Muscle of back (tissue), 11 donors: ENCODE data around the gene ZCCHC8. TPM values are rescaled to one million over a fixed set of nuclear protein-coding genes. Genes with fewer than 3 reads are reported as not detected.

Source experiments
- DNase-seq, 3 donors: peaks; one replicate each; pipeline versions ENCODE4 v3.0.0 to v3.0.0-alpha.2; 2013
- polyA plus RNA-seq, 10 donors: library from polyadenylated mRNA; unstranded; fragments of 120-200 nt; gene quantifications; one replicate each; pipeline ENCODE4 v1.2.1, GENCODE V29; 2013; ENCODE audit not compliant: insufficient read length in 10 of 10

Gene ZCCHC8
- polyA plus RNA-seq, 10 donors: 17.7 to 38.3 (median 24.7) TPM

DNA sequence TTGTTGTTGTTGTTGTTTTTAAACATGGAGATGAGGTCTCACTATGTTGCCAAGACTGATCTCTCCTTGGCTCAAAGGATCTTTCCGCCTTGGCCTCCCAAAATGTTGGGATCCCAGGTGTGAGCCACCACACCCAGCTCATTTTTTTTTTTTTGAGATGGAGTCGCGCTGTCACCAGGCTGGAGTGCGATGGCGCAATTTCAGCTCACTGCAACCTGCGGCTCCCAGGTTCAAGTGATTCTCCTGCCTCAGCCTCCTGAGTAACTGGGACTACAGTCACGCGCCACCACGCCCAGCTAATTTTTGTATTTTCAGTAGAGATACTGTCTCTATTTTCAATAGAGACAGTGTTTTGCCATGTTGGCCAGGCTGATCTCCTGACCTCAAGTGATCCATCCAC is 73.3 kb downstream of the ZCCHC8 start:
- DNase-seq: no peak

DNA sequence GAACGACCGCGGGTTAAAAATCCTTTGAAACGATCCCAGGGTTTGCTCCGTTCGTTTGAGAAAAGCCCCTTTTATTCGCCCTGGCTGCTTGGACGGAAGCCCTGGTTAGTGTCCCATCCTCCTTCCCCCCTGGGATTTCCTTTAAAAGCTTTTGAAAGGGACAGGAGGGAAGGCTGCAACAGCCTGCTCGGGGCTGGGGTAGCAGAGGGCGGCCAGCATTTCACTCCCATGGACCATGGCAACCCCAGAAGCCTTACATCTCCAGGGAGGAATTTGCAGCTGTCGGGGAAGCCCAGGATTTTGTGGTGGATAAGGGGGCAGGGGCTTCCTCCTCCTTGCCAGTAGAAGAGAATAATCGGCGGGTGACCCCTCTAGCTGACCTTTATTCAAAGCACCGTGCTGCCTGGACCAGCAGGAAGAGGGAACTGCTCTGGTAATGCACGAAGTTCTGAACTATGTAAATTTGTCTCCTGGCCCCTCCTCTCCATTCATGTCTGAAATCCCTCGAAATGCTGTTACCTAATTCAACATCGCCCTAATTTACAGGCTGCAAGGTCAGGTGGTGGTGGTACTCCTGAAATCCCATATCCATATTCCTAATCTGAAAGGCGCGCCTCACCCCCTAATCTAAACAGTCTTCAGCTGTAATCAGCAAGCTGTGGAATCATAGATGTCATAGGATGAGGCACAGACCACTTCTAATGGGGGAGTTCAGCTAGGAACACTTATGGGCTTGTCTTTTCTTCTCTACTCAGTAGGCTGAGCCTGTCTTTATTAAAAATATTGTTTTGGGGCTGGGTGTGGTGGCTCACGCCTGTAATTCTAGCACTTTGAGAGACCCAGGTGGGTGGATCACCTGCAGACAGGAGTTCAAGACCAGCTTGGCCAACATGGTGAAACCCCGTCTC is 77.2 kb downstream of the ZCCHC8 start:
- peak in 2 of 3 donors; percentile 34 to 69 for DNase-seq

DNA sequence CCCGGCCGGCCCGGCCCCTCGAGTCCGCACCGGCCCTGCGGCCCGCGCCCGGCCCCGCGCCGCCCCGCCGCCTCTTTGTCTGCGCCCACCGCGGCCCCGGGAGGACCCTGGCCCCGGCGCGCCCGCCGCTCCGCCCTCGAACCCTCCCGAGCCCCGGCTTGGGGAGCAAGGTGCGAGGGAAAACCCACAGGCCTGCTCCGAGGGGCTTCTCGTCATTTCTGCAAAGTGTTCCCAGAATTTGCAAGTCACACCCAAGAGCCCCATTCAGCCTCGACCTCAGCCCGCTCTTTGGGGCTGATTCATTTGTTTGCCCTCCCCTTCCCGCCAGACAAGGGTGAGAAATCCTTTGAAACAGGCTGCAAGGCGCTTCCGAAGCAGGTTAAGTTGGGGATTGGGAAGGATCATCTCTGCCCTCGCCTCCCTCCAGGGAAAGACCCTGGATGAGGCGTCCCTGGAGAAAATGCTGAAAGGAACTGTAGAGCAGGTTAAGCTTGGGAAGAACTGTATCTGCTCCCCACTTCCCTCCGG is 77.9 kb downstream of the ZCCHC8 start:
- DNase-seq: peak in 2 of 3 donors; percentile 34 to 65

DNA sequence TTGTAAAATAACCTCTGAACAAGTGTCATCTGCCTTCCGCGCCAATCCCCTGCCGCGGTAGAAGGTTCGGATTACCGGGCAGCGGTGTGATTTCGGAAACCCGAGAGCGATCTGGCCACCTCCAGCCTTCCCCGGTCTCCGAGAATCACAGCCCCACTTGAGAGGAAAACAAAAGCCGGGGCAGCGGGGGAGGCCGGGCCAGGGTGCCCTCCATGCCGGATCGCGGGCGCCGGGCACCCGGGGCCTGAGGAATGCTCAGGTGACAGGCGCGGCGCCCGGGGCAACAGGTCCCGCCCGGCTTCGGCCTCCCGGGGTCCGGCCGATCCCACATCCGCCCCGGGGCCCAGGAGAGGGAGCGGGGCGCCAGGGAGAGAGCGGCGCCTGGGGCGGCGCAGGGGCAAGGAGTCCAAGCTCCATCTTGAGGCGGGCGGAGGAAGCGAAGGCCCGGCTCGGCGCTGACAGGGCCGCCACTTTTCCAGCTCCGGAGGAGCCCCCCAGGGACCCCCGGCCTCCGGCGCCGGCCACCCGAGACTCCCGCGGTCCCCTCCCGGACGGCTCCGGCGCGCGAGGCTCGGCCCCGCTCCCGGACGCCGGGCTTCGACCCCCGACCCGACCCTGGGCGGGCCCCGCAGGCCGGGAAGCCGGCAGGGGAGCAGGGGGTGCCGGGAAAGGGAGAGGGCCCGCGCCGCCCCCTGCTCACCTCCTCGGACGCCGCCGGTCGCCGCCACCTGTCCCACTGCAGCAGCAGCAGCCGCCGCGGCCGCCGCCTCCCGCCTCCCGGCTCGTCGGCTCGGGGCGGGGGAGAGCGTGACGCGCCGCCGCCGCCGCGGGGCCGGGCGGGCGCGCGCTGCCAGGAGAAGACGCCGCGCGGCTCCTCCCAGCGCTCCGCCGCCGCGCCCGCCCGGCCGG is 78.7 kb downstream of the ZCCHC8 start, which contains the start of gene CLIP1:
TSS of gene CLIP1 (minus strand) at position 849 of the 909 bp plus-strand sequence. CDS start 42,217 bp downstream, outside the sequence.
- DNase-seq: peak; percentile 58 to 84 (median 68)

Other genes with a start within 250 kb of the ZCCHC8 start
- gene VPS33A, start 234.4 kb downstream of the ZCCHC8 start, polyA plus RNA-seq: 10 to 100 TPM in 9 of 10 donors, 1 to 10 TPM in 1; 10.0 to 14.0 (median 12.7) TPM
- gene CLIP1, start 78.3 kb downstream of the ZCCHC8 start, polyA plus RNA-seq: 10 to 100 TPM; 17.1 to 27.6 (median 22.2) TPM
- gene RSRC2, start 26.0 kb upstream of the ZCCHC8 start, polyA plus RNA-seq: 100 to 1,000 TPM in 8 of 10 donors, 10 to 100 TPM in 2; 81.4 to 140 (median 107) TPM
- gene KNTC1, start 26.3 kb upstream of the ZCCHC8 start, polyA plus RNA-seq: 10 to 100 TPM; 12.5 to 33.2 (median 22.4) TPM
- gene HCAR2, start 202.4 kb upstream of the ZCCHC8 start, polyA plus RNA-seq: 1 to 10 TPM in 2 of 10 donors, under 1 TPM in 5, not detected in 3; 0.12 to 2.7 (median 0.20) TPM
- 1 to 10 TPM in 1 of 10 donors, under 1 TPM in 4, not detected in 5; 0.26 to 1.3 (median 0.28) TPM for gene HCAR3, start 215.9 kb upstream of the ZCCHC8 start, polyA plus RNA-seq
- 1 to 10 TPM in 1 of 10 donors, under 1 TPM in 9; 0.07 to 1.5 (median 0.19) TPM for gene HCAR1, start 229.9 kb upstream of the ZCCHC8 start, polyA plus RNA-seq